SH-SY5Y (cell line): Measurements from ENCODE around the gene ARHGAP6.

Experiments
- GATA2 ChIP-seq: IDR thresholded peaks from 2 replicates; pipeline ENCODE4 v1.6.1; 2011; ENCODE audit warnings: mild to moderate bottlenecking, low read depth, low read length
- GATA3 ChIP-seq: IDR thresholded peaks from 2 replicates; pipeline ENCODE4 v1.6.1; 2011; ENCODE audit warnings: low read depth, mild to moderate bottlenecking, low read length, moderate library complexity

Gene ARHGAP6

GRCh38 chrX:11426712-11427452 is 238.8 kb downstream of the ARHGAP6 start:
- no peak for TF ChIP-seq GATA3
- TF ChIP-seq GATA2: no peak

DNA sequence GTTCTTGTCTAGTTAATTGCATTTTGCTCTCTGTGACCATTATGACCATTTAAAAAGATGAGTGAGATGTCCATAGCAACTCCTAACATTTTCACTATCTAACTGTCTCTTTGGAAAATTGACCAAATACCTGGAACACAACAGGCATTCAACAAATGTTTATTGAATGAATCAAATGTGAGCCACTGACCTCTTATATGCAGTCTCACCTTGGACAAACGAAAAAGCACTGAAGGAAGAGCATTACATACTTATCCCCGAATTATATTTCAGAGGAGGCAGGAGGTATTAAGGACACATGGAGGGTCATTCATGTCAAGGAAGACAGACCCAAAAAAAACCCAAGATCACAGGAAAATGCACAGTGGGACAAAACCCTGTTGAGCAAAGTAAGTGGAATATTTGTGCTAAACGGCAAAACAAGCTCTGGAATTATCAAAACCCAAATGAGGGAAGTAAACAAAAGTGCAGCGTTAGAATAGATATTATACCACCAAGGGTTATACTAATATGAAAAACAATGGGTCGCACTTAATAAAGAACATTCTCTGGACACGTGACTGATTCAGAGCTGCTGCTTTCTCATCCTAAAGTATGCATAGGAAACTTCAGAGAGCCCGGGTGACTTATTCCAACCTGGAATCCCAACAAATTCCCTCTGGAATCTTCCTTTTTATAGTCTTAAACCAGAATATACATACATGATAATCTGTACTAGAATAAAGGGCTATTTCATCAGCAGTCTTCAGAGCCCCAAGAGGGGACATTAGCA is 240.6 kb downstream of the ARHGAP6 start:
- TF ChIP-seq GATA3 (no peak), GATA2 (no peak)

GRCh38 chrX:11423949-11424348 is 241.8 kb downstream of the ARHGAP6 start:
- TF ChIP-seq GATA3 (no peak), GATA2 (no peak)

DNA sequence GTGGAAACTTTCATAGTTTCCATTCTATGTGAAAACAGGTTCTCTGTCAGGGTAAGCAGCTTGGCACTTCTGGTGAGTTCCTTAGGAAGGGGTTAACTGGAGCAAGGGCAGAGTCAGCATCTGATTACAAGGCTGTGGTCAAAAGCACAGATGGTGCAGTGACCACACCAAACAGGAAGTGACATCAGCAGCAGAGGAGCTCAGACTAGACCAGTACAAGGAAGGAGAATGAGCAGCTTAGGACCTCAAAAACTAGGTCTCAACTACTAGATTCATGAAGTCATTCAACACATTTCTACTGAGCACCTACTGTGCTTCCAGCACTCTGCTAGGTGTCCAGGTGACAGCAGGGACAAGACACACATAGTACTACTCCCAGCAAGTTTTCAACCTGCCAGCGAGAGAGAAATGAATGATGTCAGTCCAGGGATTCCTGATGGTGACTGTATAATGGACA is 242.3 kb downstream of the ARHGAP6 start:
- TF ChIP-seq GATA3: no peak
- no peak for TF ChIP-seq GATA2

DNA sequence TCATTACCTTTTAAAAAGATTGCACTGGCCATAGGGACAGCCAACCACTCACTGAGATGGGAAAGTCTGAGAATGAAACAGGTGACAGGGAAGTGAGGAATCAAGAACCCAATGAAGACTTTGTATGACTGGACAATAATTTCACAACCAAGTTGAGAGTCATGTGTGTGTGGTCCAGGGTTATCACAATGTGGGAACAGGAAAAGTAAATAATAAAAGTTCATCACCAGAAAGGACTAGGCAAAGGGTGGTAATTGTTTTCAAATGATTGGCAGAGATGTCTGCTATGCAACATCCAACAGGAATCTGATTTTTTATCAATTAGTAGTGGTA is 243.2 kb downstream of the ARHGAP6 start:
- no peak for TF ChIP-seq GATA3
- no peak for TF ChIP-seq GATA2

GRCh38 chrX:11421805-11422524 is 243.8 kb downstream of the ARHGAP6 start:
- TF ChIP-seq GATA3 (no peak), GATA2 (no peak)

GRCh38 chrX:11420851-11421250 is 244.9 kb downstream of the ARHGAP6 start:
- no peak for TF ChIP-seq GATA3
- no peak for TF ChIP-seq GATA2

- TF ChIP-seq GATA2: no peak
- no peak for TF ChIP-seq GATA3
These were observed 246.6 kb downstream of the ARHGAP6 start for GRCh38 chrX:11419102-11419501.

- TF ChIP-seq GATA2 (no peak), GATA3 (no peak)
These were observed 249.1 kb downstream of the ARHGAP6 start for GRCh38 chrX:11416600-11416999.

DNA sequence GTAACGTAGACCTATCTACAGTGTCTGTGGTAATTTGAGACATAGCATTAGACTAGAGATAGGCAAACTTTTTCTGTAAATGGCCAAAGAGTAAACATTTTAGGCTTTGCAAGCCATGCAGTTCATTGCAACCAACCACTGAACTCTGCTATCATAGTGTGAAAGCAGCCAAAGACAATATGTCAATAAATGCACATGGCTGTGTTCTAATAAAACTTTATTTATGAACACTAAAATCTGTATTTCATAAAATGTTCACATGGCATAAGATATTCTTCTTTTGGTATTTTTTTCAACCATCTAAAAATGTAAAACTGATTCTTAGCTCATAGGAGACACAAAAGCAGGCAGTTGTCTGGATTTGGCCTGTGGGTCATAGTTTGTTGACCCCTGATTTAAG is 251.6 kb downstream of the ARHGAP6 start:
- TF ChIP-seq GATA3 (no peak), GATA2 (no peak)

GRCh38 chrX:11412715-11413623 is 252.8 kb downstream of the ARHGAP6 start:
- no peak for TF ChIP-seq GATA3

DNA sequence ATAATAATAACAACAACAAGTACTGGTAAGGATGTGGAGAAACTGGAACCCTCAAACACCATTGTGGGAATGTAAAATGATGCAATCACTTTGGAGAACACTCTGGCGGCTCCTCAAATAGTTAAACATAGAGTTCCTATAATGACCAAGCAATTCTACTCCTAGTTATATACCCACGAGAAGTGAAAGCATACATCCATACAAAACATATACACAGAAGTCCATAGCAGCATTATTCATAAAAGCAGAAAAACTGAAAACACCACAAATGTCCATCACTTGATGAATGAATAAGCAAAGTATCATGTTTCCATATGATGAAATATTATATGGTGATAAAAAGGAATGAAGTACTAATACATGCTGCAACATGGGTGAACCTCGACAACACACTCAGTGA is 255.8 kb downstream of the ARHGAP6 start:
- TF ChIP-seq GATA3 (no peak), GATA2 (no peak)

GRCh38 chrX:11408783-11409182 is 256.9 kb downstream of the ARHGAP6 start:
- TF ChIP-seq GATA3: no peak
- no peak for TF ChIP-seq GATA2

- TF ChIP-seq GATA2: no peak
These were observed 257.7 kb downstream of the ARHGAP6 start for GRCh38 chrX:11408109-11408405.
